K562 (cell line): ENCODE results near the gene ANO1. TPM values are rescaled to one million over a fixed set of nuclear protein-coding genes. Genes with fewer than 3 reads are reported as not detected.

Experiments
- ATAC-seq: fragments of 200-7000 bp; cut with Tn5 transposase; 3 replicates; pipeline ENCODE4 v1.9.1; 2020; ENCODE audit warnings: moderate library complexity
- BruUV-seq: library from RNA; stranded (reverse); fragments of 400-500 nt; replicated peaks from 2 replicates; lab custom pipeline; 2021; lab: Mats Ljungman, UMichigan
- CTCF ChIA-PET: fragments of 300-600 bp; formaldehyde crosslinking; extraction: SDS; loops from one replicate; lab custom pipeline; 2021; ENCODE audit warnings: low intra/inter-chr PET ratio; lab: Yijun Ruan, JAX
- POLR2A ChIA-PET: fragments of 300-600, 350-650 bp; sonication (Branson Sonifier 250); formaldehyde crosslinking; extraction: SDS; loops from one replicate; lab custom pipeline; 2021; ENCODE audit warnings: antibody characterized with exemption, inconsistent platforms; lab: Yijun Ruan, JAX
- DNase-seq, 4 experiments: peaks; one replicate each; pipeline versions ENCODE4 v3.0.0 to v3.0.0-alpha.2; 2011 to 2018; ENCODE audit warnings: low spot score in 3 of 4, mixed read lengths in 3 of 4; ENCODE audit errors: extremely low read depth in 1 of 4
- FAIRE-seq: peaks from 2 replicates; lab custom pipeline; 2011; peaks lifted over from hg19 to GRCh38; lab: Jason Lieb, UNC
- H2AFZ ChIP-seq: 2 replicates; pipeline ENCODE4 v1.6.0; 2011; ENCODE audit warnings: low read depth, low read length, control low read depth, inconsistent platforms
- H3K27ac ChIP-seq: fragments of 200-600 bp; 3 replicates; pipeline ENCODE4 v1.8.0; 2011; ENCODE audit warnings: low read depth, mild to moderate bottlenecking, control low read depth, inconsistent platforms, low read length, moderate library complexity, mixed read lengths; ENCODE audit errors: extremely low read depth
- H3K27me3 ChIP-seq, 2 experiments: fragments of 300-600 bp in 1 of 2; 2 replicates in 1 of 2; 3 replicates in 1 of 2; pipeline versions ENCODE4 v1.6.0 to v1.8.0; 2011; ENCODE audit warnings: inconsistent platforms in 2 of 2, low read length in 2 of 2, mild to moderate bottlenecking in 1 of 2, mixed read lengths in 1 of 2, moderate library complexity in 1 of 2; ENCODE audit not compliant: control insufficient read depth in 2 of 2, insufficient read depth in 2 of 2
- H3K36me3 ChIP-seq: fragments of 300-600 bp; 3 replicates; pipeline ENCODE4 v1.8.0; 2011; ENCODE audit warnings: mild to moderate bottlenecking, low read length, inconsistent platforms; ENCODE audit not compliant: control insufficient read depth, insufficient read depth
- H3K4me1 ChIP-seq, 2 experiments: fragments of 200-600 bp in 1 of 2; replicated peaks in 1 of 2; 2 replicates in 1 of 2; 3 replicates in 1 of 2; pipeline versions ENCODE4 v1.5.1 to v1.8.0; 2011; ENCODE audit warnings: inconsistent platforms in 2 of 2, low read length in 2 of 2, mild to moderate bottlenecking in 1 of 2, mixed read lengths in 1 of 2, moderate library complexity in 1 of 2; ENCODE audit not compliant: control insufficient read depth in 2 of 2, insufficient read depth in 2 of 2
- H3K4me2 ChIP-seq: 2 replicates; pipeline ENCODE4 v1.6.1; 2011; ENCODE audit warnings: low read length, control low read depth, inconsistent platforms, mixed read lengths; ENCODE audit not compliant: insufficient read depth
- H3K4me3 ChIP-seq: fragments of 200-600 bp; sonication (generic), shearing (Covaris generic); 2 replicates; pipeline ENCODE4 v1.5.1; 2016; ENCODE audit warnings: control low read depth, inconsistent platforms
- H3K79me2 ChIP-seq: fragments of 200-600 bp; 3 replicates; pipeline ENCODE4 v1.8.0; 2011; ENCODE audit warnings: low read length, inconsistent platforms; ENCODE audit not compliant: control insufficient read depth, insufficient read depth
- H3K9ac ChIP-seq, 2 experiments: 2 replicates each; pipeline versions ENCODE4 v1.6.0 to v1.6.1; 2011; ENCODE audit warnings: low read depth in 2 of 2, low read length in 2 of 2, control low read depth in 1 of 2, inconsistent platforms in 1 of 2, mild to moderate bottlenecking in 1 of 2, mixed read lengths in 1 of 2; ENCODE audit not compliant: insufficient read depth in 1 of 2
- H3K9me1 ChIP-seq: one replicate; pipeline ENCODE4 v1.6.0; 2011; ENCODE audit warnings: inconsistent platforms, mild to moderate bottlenecking, low read length, moderate library complexity; ENCODE audit not compliant: control insufficient read depth, insufficient read depth
- H3K9me3 ChIP-seq: replicated peaks from 2 replicates; pipeline ENCODE4 v1.5.1; 2011; ENCODE audit warnings: low read depth, low read length, inconsistent platforms; ENCODE audit not compliant: control insufficient read depth, insufficient read depth
- H4K20me1 ChIP-seq: replicated peaks from 2 replicates; pipeline ENCODE4 v1.6.1; 2011; ENCODE audit warnings: low read length, inconsistent platforms, mixed read lengths; ENCODE audit not compliant: control insufficient read depth, insufficient read depth
- CEBPG ChIP-seq, 3 experiments: fragments of 200-800 bp in 1 of 3; sonication (Bioruptor generic) in 1 of 3; sonication (generic) in 1 of 3; formaldehyde crosslinking in 1 of 3; IDR thresholded peaks in 2 of 3; conservative IDR thresholded peaks in 1 of 3; 2 replicates each; pipeline versions ENCODE4 v1.6.1 to v1.8.0; 2016 to 2022; ENCODE audit warnings: missing compliant biosample characterization in 2 of 3, missing genetic modification characterization in 2 of 3, mild to moderate bottlenecking in 1 of 3, missing genetic modification reagents in 1 of 3
- GTF2A2 ChIP-seq: IDR thresholded peaks from 2 replicates; pipeline ENCODE4 v1.6.1; 2016; ENCODE audit warnings: mild to moderate bottlenecking, missing genetic modification characterization, missing compliant biosample characterization
- RFX7 ChIP-seq: fragments of 250-450 bp; sonication (Bioruptor Pico); IDR thresholded peaks from 2 replicates; pipeline ENCODE4 v1.5.1; 2021; ENCODE audit warnings: mild to moderate bottlenecking
- SMARCB1 ChIP-seq: IDR thresholded peaks from 2 replicates; pipeline ENCODE4 v1.6.1; 2011; ENCODE audit warnings: improper control_type of control experiment, low read depth; ENCODE audit not compliant: insufficient read length
- ZFPM2 ChIP-seq: fragments of 250-450 bp; sonication (Bioruptor Pico); IDR thresholded peaks from 2 replicates; pipeline ENCODE4 v1.5.1; 2022; ENCODE audit warnings: mild to moderate bottlenecking
- WGBS: fragments of 100-300 bp; shearing (Covaris generic); methylation state at CpG from one replicate; pipeline ENCODE4 v1.1.6; 2016; ENCODE audit warnings: low coverage, mixed read lengths; ENCODE audit not compliant: insufficient coverage; ENCODE audit errors: missing lambda C conversion rate; 5-methylcytosine and 5-hydroxymethylcytosine counted together
- in situ Hi-C: fragments of 300-500 bp; cut with MboI; formaldehyde crosslinking; loops from 4 replicates; pipeline ENCODE4 v1.15.0; 2018; ENCODE audit warnings: inconsistent platforms, mixed read lengths
- intact Hi-C: fragments of 100-400 bp; cut with micrococcal nuclease; formaldehyde crosslinking; loops from 2 replicates; pipeline ENCODE4 v1.14.2; 2022
- polyA plus RNA-seq, 8 experiments: library from polyadenylated mRNA; depleted of rRNA in 4 of 8; stranded (reverse) in 5 of 8; unstranded in 3 of 8; fragments of >200 nt; fragmentation: Nextera tagmentation in 2 of 8; fragmentation: Illumina TruSeq in 1 of 8; extraction: Ambion mirVana in 2 of 8; extraction: Trizol in 1 of 8; gene quantifications; 2 replicates each; pipeline versions ENCODE4 v1.2.1 to v1.2.3, GENCODE V29; 2011 to 2014; ENCODE audit warnings: inconsistent platforms in 1 of 8, missing spikeins in 1 of 8
- total RNA-seq, 7 experiments: library from RNA; depleted of rRNA in 6 of 7; stranded (reverse); fragments of >200 nt in 6 of 7; fragmentation: Illumina TruSeq in 2 of 7; extraction: Trizol in 2 of 7; gene quantifications; 2 replicates each; pipeline versions ENCODE4 v1.2.1 to v1.2.3, GENCODE V29; 2011 to 2021; ENCODE audit warnings: low replicate concordance in 1 of 7
- TF ChIP-seq, protein P1 (sequence below): fragments of 450-650 bp; IDR thresholded peaks from 2 replicates; pipeline ENCODE4 v1.6.1; 2016; ENCODE audit warnings: mild to moderate bottlenecking

ANO1 gene
- total and polyA plus RNA-seq, 9 of the 15 experiments (the other 6 are each of a cell fraction or from before 2014, with no cell fraction given) = not detected

DNA sequence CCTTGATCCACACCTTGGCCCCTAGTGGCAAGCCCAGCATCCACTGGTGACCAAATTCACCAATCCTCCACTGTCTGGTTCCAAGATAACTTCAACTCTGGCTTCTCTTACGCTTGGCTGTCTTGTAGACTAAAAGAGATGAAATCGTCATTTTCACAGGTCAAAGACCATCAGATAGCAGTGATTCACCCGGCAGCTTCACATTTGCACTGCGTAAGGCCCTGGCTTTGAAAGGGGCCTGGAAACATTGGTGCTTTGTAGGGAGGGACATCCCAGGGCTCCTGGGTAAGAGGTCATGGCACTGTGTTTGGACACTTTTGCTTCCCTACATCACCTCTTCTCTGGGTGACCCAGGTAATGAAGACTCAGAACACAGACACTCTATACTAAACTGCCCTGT lies 94.9 kb downstream of the ANO1 start:
- H3K4me3 ChIP-seq = no peak overlapping the region
- H3K9ac ChIP-seq = no peak overlapping the region
- DNase-seq = no peak
- POLR2A ChIA-PET = interaction anchor here (0.6 kb wide), 1 partner anchor 297 kb away, joined by 4 read pairs; no protein-coding TSS in a partner anchor
- intact Hi-C loops = no loop called here
- 1% methylated on average over 4 of the region's 4 CpGs for WGBS
- in situ Hi-C loops = no loop called here
- H3K9me3 ChIP-seq = no peaks in the 10 kb centered on the region
- BruUV-seq = no TSS peak
- no peak for FAIRE-seq
- peaks cover 0 to 20% of the 10 kb centered on the region in 2 experiments; a peak in 2 of 5 replicates for H3K4me1 ChIP-seq
- no peaks in the 10 kb centered on the region for H3K36me3 ChIP-seq
- no peak for ATAC-seq
- no peaks in the 10 kb centered on the region for H3K9me1 ChIP-seq
- TF ChIP-seq SMARCB1 = no peak
- no peak for TF ChIP-seq RFX7 (CRISPR knock-in tag)
- TF ChIP-seq ZFPM2 = no peak
- TF ChIP-seq, protein P1, sequence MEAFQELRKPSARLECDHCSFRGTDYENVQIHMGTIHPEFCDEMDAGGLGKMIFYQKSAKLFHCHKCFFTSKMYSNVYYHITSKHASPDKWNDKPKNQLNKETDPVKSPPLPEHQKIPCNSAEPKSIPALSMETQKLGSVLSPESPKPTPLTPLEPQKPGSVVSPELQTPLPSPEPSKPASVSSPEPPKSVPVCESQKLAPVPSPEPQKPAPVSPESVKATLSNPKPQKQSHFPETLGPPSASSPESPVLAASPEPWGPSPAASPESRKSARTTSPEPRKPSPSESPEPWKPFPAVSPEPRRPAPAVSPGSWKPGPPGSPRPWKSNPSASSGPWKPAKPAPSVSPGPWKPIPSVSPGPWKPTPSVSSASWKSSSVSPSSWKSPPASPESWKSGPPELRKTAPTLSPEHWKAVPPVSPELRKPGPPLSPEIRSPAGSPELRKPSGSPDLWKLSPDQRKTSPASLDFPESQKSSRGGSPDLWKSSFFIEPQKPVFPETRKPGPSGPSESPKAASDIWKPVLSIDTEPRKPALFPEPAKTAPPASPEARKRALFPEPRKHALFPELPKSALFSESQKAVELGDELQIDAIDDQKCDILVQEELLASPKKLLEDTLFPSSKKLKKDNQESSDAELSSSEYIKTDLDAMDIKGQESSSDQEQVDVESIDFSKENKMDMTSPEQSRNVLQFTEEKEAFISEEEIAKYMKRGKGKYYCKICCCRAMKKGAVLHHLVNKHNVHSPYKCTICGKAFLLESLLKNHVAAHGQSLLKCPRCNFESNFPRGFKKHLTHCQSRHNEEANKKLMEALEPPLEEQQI = no peak
- no peak for TF ChIP-seq CEBPG (CRISPR knock-in tag; IDR thresholded peaks at IDR 0.05)
- TF ChIP-seq CEBPG (tag; conservative IDR thresholded peaks at IDR 0.05 in 1 of 2, IDR thresholded peaks at IDR 0.05 in 1 of 2) = no peak
- TF ChIP-seq GTF2A2 = no peak
- TF ChIP-seq, all 486 proteins: peak for 0
- Histone ChIP-seq H3K79me2 (no peaks in the 10 kb centered on the region), H4K20me1 (peaks cover 6% of the 10 kb centered on the region; the same call in 1 of the 2 replicates), H3K27me3 (peaks cover 11 to 49% of the 10 kb centered on the region in 2 experiments; a peak in 3 of 5 replicates), H3K27ac (no peak overlapping the region), H2AFZ (no peak overlapping the region), H3K4me2 (no peak overlapping the region)
- CTCF ChIA-PET = no interaction called here
